ENCODE measurements around the gene GRSF1. TPM values are rescaled to one million over a fixed set of nuclear protein-coding genes. Genes with fewer than 3 reads are reported as not detected.

GRSF1 gene
- total RNA-seq, 1 experiment from 2014 or later, result 98.5 TPM

DNA sequence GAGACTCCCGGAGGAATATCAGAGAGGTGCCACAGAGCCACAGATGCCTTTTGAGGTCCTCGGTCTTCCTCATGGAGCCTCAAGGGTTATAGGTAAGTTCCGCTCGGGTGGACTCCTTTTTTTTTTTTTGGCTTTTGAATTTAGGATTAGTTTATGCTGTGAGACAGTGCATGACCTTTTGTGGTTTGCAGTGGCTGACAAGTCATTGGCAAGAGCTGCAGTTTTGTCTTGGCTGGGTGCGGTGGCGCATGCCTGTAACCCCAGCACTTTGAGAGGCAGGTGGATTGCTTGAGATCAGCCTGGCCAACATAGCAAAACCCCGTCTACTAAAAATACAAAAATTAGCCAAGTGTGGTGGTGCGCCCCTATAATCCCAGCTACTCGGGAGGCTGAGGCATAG, 4.5 kb upstream of the GRSF1 start (continued):
- TF ChIP-seq USF2 (CRISPR knock-in tag; IDR thresholded peaks at IDR 0.05), result no peak
- no peak for TF ChIP-seq AR (CRISPR knock-in tag; IDR thresholded peaks at IDR 0.05)
- TF ChIP-seq, protein P1, sequence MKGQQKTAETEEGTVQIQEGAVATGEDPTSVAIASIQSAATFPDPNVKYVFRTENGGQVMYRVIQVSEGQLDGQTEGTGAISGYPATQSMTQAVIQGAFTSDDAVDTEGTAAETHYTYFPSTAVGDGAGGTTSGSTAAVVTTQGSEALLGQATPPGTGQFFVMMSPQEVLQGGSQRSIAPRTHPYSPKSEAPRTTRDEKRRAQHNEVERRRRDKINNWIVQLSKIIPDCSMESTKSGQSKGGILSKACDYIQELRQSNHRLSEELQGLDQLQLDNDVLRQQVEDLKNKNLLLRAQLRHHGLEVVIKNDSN (CRISPR knock-in tag; IDR thresholded peaks at IDR 0.05), result no peak
- no peak for TF ChIP-seq ZNF138 (CRISPR knock-in tag; conservative IDR thresholded peaks at IDR 0.05)
- TF ChIP-seq ATF1 (CRISPR knock-in tag; IDR thresholded peaks at IDR 0.05), result no peak
- no peak for TF ChIP-seq ATF6 (CRISPR knock-in tag; IDR thresholded peaks at IDR 0.05)

DNA sequence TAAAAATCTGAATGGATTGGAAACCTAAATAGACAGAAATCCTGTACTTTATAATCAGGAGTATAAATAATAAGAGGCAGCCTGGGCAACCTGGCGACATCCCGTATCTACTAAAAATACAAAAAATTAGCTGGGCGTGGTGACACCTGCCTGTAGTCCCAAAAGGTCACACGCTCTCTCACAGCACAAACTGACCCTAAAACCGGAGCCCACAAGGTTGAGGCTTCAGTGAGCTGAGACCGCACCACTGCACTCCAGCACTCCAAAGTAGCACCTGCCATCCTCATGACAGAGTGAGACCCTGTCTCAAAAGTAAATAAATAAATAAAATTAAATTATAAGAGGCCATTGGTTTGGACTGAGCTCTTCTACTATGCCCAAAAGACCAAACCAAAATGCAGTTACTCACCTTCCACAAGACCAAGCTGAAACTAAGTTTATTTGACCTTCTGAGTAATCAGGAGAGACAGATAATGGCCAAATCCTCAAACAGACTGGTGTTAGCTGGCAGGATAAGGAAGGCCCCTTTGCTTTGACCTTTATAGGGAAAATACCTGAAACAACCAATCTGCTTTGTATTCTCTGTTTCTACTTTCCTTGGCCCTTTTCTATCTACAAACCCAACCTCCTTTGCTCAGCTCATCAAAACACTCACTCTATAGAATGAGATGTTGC, 3.2 kb upstream of the GRSF1 start:
- Mint-ChIP-seq H3K36me3 (no peaks in the 10 kb centered on the region), H3K9me3 (no peaks in the 10 kb centered on the region), H3K27ac (no peak overlapping the region; the same call in 1 of the 2 replicates), H3K4me3 (no peak overlapping the region), H3K27me3 (ENCODE audit: low read depth) (no peaks in the 10 kb centered on the region), H3K4me1 (peaks cover 14% of the 10 kb centered on the region)
- no peak for DNase-seq (ENCODE audit: low spot score)
- no peak for ATAC-seq
- CTCF ChIA-PET, result no interaction called here
- POLR2A ChIA-PET, result interaction anchor here (0.8 kb wide), 1 partner anchor 148 kb away, joined by 4 read pairs; no protein-coding TSS in a partner anchor
- TF ChIP-seq GRHL2 (CRISPR knock-in tag; IDR thresholded peaks at IDR 0.05; ENCODE audit: insufficient replicate concordance, severe bottlenecking), result no peak
- no peak for TF ChIP-seq NFYB (CRISPR knock-in tag; conservative IDR thresholded peaks at IDR 0.05; ENCODE audit: low read depth)
- no peak for TF ChIP-seq GTF2I (CRISPR knock-in tag; conservative IDR thresholded peaks at IDR 0.05)
- TF ChIP-seq, protein P2, sequence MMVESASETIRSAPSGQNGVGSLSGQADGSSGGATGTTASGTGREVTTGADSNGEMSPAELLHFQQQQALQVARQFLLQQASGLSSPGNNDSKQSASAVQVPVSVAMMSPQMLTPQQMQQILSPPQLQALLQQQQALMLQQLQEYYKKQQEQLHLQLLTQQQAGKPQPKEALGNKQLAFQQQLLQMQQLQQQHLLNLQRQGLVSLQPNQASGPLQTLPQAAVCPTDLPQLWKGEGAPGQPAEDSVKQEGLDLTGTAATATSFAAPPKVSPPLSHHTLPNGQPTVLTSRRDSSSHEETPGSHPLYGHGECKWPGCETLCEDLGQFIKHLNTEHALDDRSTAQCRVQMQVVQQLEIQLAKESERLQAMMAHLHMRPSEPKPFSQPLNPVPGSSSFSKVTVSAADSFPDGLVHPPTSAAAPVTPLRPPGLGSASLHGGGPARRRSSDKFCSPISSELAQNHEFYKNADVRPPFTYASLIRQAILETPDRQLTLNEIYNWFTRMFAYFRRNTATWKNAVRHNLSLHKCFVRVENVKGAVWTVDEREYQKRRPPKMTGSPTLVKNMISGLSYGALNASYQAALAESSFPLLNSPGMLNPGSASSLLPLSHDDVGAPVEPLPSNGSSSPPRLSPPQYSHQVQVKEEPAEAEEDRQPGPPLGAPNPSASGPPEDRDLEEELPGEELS (CRISPR knock-in tag; IDR thresholded peaks at IDR 0.05), result no peak
- no peak for TF ChIP-seq ARID4B (CRISPR knock-in tag; IDR thresholded peaks at IDR 0.05; ENCODE audit: borderline replicate concordance)
- TF ChIP-seq, protein P3, sequence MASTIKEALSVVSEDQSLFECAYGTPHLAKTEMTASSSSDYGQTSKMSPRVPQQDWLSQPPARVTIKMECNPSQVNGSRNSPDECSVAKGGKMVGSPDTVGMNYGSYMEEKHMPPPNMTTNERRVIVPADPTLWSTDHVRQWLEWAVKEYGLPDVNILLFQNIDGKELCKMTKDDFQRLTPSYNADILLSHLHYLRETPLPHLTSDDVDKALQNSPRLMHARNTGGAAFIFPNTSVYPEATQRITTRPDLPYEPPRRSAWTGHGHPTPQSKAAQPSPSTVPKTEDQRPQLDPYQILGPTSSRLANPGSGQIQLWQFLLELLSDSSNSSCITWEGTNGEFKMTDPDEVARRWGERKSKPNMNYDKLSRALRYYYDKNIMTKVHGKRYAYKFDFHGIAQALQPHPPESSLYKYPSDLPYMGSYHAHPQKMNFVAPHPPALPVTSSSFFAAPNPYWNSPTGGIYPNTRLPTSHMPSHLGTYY (CRISPR knock-in tag; IDR thresholded peaks at IDR 0.05), result no peak
- TF ChIP-seq ZNF396 (CRISPR knock-in tag; IDR thresholded peaks at IDR 0.05; ENCODE audit: borderline replicate concordance), result no peak
- no peak for TF ChIP-seq ZNF671 (CRISPR knock-in tag; IDR thresholded peaks at IDR 0.05)
- no peak for TF ChIP-seq PRDM15 (CRISPR knock-in tag; IDR thresholded peaks at IDR 0.05)
- TF ChIP-seq TP53 (CRISPR knock-in tag; IDR thresholded peaks at IDR 0.05), result no peak
